ENCODE data around the gene NDUFC1.
"Not testable (repeated sequence)": the region's sequence is repeated elsewhere in the genome, so short reads cannot be mapped to it uniquely, and the experiment has no call there.

Gene NDUFC1

DNA sequence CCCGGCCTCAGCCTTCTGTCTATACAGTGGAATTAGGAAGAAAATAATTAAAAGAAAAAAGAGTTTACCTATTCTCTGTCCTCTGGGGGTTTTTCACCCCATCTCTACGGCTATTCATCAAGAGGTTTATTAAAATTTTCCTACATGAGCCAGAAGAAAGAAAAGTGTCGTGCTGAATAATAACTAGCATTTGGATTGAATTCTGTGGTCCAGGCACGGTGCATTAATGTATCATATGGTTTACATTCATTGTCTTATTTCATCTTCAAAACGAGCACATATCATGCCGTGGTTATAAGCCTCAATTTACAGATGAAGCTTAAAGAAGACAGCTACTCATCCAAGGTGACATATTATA is 6.4 kb downstream of the NDUFC1 start:
- DNase-seq: no peak

DNA sequence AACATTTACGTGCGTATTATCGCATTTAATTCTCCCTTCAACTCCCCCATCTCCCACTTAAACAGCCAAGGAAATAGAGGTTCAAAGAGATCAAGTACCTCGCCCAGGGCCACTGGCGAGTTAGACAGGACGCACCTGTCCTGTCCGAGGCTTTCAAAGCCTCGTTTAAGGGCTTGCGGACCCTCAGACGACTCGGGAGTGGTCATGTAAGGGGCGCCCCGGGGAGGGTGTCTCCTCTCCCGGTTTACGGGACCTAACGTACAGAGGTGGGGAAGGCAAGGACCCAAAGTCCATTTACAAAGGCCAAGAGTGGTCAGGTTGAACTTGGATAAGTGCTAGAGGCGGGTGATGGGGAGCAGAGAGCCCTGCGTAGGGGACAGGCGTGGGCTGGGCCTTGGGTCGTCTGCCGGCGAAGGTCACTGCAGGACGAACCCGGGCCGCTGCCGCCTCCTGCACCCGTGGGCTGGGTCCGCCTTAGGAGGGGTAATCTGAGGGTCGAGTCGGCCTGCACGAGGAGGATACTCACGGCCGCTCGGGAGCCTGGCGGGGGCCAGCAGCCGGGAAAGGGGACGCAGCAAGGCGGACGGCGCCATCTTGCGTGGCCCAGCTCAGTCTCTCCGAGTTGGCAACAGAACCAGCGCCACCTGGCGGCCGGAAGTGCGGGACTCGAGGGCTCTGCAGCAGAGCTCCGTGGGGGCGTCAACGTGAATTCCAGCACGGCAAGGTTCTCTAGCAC is 6.9 kb downstream of the NDUFC1 start:
- DNase-seq: peak; percentile 1

DNA sequence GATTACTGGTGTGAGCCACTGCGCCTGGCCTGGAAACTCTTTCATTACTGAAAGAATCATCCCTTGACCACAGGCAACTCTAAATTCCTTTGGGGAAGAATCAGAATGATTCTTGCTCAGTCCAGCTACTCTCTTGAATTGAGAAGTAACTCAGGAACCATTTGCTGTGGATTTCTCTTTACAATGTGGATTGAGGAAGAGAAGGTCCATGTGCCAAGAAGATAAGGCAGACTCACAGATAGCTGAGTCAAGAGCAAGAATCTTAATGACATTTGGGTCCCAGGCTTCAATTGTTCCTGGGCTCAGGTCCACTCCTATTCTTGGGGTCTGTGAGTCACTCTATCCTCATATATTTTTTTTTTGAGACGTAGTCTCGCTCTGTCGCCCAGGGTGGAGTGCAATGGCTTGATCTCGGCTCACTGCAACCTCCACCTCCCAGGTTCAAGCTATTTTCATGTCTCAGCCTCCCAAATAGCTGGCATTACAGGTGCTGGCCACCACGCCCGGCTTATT is 16.0 kb downstream of the NDUFC1 start:
- DNase-seq: no peak

DNA sequence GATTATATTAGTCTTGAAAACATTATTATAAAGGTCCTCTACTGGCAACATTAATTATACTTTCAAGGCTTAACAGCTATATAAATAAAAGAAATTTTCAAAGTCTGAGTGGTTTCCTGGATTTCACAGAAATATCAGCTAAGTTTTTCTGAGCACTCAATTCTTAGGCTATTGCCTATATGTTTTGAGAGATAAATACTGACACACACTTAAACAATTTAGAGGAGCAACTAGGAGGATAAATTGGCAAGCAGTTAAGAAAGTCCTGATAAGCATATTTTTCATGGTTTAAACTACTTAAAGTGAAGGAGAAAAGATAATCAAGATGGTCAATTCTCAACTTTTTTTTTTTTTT is 19.6 kb downstream of the NDUFC1 start:
- no peak for DNase-seq

DNA sequence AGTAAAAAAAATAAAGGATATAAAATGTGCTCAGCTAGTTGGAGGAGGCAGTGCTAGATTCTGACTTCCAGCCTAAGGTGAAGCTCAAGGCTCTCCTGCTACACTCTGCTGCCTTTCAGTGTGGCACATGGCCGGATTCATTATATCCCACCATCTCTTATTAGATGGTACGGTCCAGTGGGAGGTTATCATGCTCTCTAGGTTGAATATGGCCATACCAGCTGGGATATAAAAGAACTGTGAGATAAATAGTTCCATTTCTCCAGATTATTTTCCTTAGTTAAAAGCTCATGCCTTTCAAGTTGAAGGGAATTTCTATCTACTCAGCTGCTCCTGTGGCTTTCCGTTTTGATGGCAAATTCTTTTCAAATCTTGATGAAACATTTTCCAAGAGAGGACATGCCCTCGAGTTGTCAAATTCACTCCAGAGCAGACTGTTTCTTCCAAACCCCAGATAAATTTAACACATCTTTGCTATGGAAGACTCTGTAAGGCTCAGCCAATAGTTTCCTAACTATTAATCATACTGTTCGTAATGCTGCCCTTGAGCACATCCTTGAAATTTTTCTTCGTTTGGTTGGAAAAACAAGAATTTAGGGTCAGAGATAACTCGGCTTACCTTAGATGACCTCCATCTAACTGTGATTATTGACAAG is 20.1 kb downstream of the NDUFC1 start:
- DNase-seq: no peak

DNA sequence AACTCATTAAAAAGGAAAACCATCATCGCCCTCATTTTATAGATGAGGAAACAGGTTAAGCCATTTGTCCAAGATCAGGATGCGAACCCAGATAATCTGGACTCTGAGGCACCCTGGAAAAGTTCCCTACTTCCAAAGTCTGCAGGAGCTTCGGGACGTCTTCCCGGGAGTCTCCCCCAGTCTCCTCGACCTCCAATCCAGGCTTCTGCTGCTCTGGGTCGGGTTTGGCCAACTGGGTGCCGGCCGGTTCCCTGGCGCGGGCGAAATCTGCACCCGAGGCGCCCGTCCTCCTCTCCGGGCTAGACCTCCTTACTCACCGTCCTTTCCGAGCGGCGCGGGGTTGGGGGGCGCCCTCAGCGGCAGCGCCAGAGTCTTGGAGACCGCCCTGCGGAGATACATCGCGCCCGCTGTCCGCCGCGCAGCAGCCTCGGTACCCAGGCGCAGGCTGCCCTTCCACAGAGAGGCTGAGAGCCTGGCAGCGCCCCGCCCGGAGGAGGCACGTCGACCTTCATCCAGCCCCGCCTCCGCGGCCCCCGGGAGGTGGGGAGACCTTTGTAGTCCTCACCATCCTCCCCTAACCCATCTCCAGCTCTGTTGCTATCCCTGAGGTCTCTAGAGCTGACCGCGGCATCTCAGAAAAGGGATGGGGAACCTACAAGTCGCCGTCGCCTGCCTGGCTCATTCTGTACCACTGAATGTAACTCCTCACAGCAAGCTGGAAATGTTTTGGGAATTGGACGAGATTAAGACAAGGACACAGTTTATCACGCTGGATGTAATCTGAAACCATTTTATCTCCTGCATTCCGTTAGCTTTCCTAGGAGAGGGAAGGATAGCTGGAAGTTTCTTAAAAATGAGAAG is 22.3 kb downstream of the NDUFC1 start, which contains the start of gene MGARP:
MGARP (minus strand) TSS at position 466 of the 861 bp plus-strand sequence; CDS start at position 399, 67 bp downstream.
- no peak for DNase-seq

DNA sequence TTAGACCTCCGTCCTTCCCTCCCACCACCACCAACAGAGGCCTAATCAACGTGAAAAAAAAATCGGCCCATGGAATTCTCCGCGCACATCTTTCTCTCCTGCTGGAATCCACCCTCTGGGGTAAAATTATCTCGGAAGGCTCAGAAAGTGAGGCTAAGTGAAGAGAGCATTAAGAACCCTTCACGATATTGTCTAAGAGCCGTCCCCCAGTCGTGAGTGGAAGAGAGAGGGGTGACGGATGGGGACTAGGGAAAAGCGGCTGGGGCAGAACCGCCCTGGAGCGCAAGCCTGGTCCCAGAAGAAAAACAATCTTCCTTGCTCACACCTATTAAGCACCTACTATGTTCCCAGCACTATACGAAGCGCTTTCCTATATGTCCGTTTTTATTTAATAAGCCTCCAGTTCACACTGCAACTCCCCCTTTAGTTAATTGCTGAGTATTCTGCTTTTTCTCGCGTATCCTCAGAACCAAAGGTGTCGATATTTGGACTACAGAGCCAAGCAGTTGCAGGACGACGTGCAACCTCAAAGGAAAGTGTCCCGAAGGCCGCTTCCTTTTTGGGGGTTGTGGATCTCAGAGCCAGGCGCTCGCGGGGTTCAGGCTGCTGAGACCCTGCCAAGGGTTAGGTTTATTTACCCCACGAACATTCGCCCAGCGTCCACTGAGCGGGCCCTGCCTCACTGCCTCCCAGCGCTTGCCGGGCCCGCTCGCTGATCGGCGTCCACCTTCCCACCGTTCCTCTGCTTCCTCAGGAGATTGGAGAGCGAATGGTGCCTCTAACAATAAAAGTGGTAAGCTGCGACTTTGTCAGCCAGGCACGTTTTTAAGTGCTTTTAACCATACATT is 23.1 kb downstream of the NDUFC1 start:
- no peak for DNase-seq

GRCh38 chr4:139278485-139278884 is 23.8 kb downstream of the NDUFC1 start:
- no peak for DNase-seq

DNA sequence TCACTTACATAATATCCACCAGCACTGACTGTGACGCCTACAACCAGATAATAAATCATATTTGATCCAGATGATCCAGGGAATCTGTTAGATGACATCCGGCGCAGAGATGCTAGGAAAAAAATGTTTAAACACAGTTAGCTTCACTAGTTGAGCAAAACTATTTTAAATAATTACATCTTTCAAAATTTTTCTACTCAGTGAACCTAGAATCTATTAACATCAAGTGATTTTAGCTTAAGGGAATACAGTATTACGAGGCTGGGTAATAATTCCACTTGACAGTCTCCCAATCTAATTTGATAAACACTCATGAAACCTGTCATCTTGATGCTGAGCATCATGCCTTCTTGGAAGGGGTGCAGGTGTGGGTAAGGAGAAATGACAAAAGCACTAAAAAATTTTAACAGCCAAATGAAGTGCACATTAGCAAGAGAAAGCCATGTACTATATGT is 27.0 kb downstream of the NDUFC1 start:
- no peak for DNase-seq

DNA sequence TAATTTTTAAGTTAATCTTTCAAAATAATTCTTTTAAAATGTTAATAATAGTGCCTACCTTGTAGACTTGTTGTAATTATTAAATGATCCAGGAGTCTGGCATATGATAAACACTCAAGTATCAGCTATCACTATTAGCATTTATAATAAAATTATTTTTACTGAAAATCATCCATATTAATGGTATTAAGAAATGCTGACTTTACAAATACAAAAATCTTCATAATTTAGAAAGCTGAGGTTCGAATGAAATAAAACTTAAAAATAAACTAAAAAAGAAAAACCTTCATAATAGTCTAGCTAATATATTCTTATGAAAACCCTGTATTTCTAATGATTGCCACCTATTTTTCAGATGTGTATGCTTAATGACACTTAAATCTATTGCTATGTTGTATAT is 27.5 kb downstream of the NDUFC1 start:
- DNase-seq: no peak

- DNase-seq: no peak
These were observed 28.4 kb downstream of the NDUFC1 start for GRCh38 chr4:139273835-139274234.

GRCh38 chr4:139267301-139267700 is 35.0 kb downstream of the NDUFC1 start:
- DNase-seq: no peak

- DNase-seq: no peak
These were observed 35.6 kb downstream of the NDUFC1 start for GRCh38 chr4:139266583-139267257.

GRCh38 chr4:139266208-139266582 is 36.1 kb downstream of the NDUFC1 start:
- no peak for DNase-seq

GRCh38 chr4:139265654-139266053 is 36.6 kb downstream of the NDUFC1 start:
- DNase-seq: no peak

DNA sequence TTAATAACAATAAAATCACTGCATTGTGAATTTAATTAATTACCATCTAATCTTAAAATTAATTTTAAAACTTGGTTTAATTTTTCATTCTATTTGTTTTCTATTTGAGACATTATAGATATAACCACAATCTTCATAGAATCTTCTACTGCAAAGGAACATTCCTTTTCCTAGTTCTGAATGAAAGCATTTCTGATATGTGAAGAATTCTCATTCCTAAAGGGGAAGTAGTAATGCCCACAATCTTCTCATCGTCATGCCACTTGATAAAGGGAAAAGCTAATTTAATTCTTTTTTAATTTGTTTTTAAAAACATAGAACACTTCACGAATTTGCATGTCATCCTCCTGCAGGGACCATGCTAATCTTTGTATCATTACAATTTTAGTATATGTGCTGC is 45.9 kb downstream of the NDUFC1 start:
- DNase-seq: no peak

- not testable (repeated sequence) for DNase-seq
These were observed 46.7 kb downstream of the NDUFC1 start for GRCh38 chr4:139255581-139255980.

GRCh38 chr4:139253713-139254112 is 48.6 kb downstream of the NDUFC1 start:
- DNase-seq: no peak

GRCh38 chr4:139253046-139253445 is 49.2 kb downstream of the NDUFC1 start:
- DNase-seq: no peak

DNA sequence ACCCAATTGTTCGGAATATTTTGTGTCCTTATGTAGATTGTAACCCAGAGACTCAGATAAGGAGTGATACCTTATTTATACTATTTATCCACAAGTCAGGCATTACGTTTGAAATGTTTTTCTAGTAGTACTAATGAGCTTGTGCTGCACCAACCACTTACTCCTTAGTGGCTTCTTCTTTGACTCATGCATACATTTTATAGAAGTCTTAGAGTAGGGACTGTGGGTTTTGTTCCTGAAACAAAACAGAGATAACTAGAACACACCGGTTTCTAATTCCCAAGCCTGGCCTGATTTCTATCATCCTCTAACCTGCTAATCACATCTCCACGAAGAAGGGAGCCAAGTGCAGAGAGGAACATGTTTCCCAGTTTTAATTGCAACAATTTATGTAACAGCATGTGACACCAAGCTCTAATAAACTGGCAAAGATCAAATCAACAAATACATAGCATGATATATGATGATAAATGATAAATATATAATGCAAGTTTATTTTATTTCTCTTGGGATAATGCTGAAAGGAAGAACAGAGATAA is 54.5 kb downstream of the NDUFC1 start:
- DNase-seq: no peak

DNA sequence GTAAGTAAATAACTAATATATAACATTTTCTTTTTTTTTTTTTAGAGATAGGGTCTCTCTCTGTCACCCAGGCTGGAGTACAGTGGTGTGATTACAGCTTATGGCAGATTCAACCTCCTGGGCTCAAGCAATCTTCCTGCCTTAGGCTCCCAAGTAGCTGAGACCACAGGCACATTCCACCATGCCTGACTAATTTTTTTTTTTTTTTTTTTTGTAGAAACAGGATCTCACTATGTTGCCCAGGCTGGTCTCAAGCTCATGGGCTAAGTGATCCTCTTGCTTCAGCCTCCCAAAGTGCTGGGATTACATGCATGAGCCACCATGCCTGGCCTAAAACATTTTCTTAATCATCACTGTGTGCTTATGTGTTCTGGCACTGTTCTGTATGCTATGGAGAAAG is 55.0 kb downstream of the NDUFC1 start:
- DNase-seq: no peak

GRCh38 chr4:139246166-139246565 is 56.1 kb downstream of the NDUFC1 start:
- DNase-seq: no peak
